ENCODE data around the gene PLAAT2. TPM values are rescaled to one million over a fixed set of nuclear protein-coding genes. Genes with fewer than 3 reads are reported as not detected.

PLAAT2 gene
- total and polyA plus RNA-seq, 2 of the 13 experiments (the other 11 are each of a cell fraction or from before 2014, with no cell fraction given): 0.22 TPM; not detected in 1

DNA sequence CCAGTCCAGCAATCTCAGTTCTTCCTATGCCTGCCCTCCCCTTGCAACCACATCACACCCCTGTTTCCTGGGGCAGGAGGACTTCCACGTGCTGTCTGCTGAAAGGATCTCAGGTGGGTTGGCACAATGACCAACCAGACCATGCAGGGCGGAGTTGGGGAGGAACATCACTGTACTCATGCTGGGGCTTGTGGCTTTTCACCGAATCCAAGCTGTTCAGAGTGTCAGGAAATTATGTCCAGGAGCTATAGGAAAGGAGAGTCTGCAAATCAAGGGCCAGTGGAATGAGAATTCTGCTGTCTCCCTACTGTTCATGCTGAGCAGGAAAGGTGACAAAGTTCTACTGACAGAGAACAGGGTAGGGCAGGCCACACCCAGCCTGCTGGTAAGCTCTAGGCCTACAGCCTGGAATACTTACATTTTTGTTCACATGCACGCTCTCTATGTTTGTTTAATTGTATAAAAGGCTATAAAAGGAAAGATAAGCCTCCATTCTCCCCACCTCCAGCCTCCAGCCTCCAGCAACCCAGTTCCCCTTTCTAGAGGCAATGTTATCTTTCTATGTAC lies 1.7 kb upstream of the PLAAT2 start:
- no TSS peak for BruUV-seq (replicated peaks)
- peak; percentile 35; the same call in 1 of the 3 replicates for ATAC-seq
- Histone ChIP-seq H3K9ac (ENCODE audit: insufficient read depth, low read depth, low read length) (no peak overlapping the region), H2AFZ (ENCODE audit: low read length) (no peak overlapping the region), H3K4me1 (ENCODE audit: insufficient read depth, low read length) (peaks cover 29% of the 10 kb centered on the region), H4K20me1 (ENCODE audit: insufficient read depth, low read length) (no peaks in the 10 kb centered on the region), H3K4me3 (replicated peaks in 1 of 3; ENCODE audit: insufficient read depth in 1 of 3, low read depth in 2 of 3, low read length in 3 of 3) (no peak overlapping the region), H3K27ac (ENCODE audit: extremely low read length, insufficient read depth, low read length) (no peak overlapping the region), H3K36me3 (replicated peaks in 1 of 2; ENCODE audit: control insufficient read depth in 1 of 2, insufficient read depth in 2 of 2, low read length in 2 of 2) (no peaks in the 10 kb centered on the region), H3K79me2 (ENCODE audit: insufficient read depth, low read length) (no peaks in the 10 kb centered on the region), H3K27me3 (ENCODE audit: control insufficient read depth in 1 of 2, insufficient read depth in 2 of 2, low read length in 2 of 2) (no peaks in the 10 kb centered on the region), H3K4me2 (ENCODE audit: low read depth, low read length) (no peak overlapping the region), H3K9me3 (ENCODE audit: low read length) (no peaks in the 10 kb centered on the region)
- FAIRE-seq: no peak
- intact Hi-C loops (cut with micrococcal nuclease; ENCODE audit: unreplicated experiment) (no loop called here), in situ Hi-C loops (cut with HindIII; ENCODE audit: extremely low pct_ligation_motif_present, low pct_unique_long_range_greater_than_20kb) (no loop called here)
- 42% methylated on average over 4 of the region's 4 CpGs for WGBS (ENCODE audit: low lambda C conversion rate)
- DNase-seq (ENCODE audit: low spot score): no peak
- ChIA-PET POLR2A (interaction anchor here (2.4 kb wide), 1 partner anchor 10 kb away, joined by 6 read pairs; no protein-coding TSS in a partner anchor), CTCF (ENCODE audit: low intra/inter-chr PET ratio, low total read pairs) (no interaction called here)
- no peak for TF ChIP-seq FOXP1 (IDR thresholded peaks at IDR 0.05)
- no peak for TF ChIP-seq FOXP1 (CRISPR knock-in tag; IDR thresholded peaks at IDR 0.05)
- TF ChIP-seq, protein P1, sequence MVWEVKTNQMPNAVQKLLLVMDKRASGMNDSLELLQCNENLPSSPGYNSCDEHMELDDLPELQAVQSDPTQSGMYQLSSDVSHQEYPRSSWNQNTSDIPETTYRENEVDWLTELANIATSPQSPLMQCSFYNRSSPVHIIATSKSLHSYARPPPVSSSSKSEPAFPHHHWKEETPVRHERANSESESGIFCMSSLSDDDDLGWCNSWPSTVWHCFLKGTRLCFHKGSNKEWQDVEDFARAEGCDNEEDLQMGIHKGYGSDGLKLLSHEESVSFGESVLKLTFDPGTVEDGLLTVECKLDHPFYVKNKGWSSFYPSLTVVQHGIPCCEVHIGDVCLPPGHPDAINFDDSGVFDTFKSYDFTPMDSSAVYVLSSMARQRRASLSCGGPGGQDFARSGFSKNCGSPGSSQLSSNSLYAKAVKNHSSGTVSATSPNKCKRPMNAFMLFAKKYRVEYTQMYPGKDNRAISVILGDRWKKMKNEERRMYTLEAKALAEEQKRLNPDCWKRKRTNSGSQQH (CRISPR knock-in tag; IDR thresholded peaks at IDR 0.05; ENCODE audit: low read depth): no peak
- no peak for TF ChIP-seq ZNF296 (CRISPR knock-in tag; conservative IDR thresholded peaks at IDR 0.05)
- no peak for TF ChIP-seq ATRX (CRISPR knock-in tag; IDR thresholded peaks at IDR 0.05; ENCODE audit: borderline replicate concordance)
- no peak for TF ChIP-seq EHMT2 (IDR thresholded peaks at IDR 0.05; ENCODE audit: borderline replicate concordance, low read depth, low read length)
- no peak for TF ChIP-seq PHF20 (CRISPR knock-in tag; IDR thresholded peaks at IDR 0.05)
- no peak for TF ChIP-seq ZNF703 (CRISPR knock-in tag; IDR thresholded peaks at IDR 0.05; ENCODE audit: borderline replicate concordance)
- no peak for TF ChIP-seq RBM22 (optimal IDR thresholded peaks at IDR 0.05; ENCODE audit: low read length)
- TF ChIP-seq, protein P2, sequence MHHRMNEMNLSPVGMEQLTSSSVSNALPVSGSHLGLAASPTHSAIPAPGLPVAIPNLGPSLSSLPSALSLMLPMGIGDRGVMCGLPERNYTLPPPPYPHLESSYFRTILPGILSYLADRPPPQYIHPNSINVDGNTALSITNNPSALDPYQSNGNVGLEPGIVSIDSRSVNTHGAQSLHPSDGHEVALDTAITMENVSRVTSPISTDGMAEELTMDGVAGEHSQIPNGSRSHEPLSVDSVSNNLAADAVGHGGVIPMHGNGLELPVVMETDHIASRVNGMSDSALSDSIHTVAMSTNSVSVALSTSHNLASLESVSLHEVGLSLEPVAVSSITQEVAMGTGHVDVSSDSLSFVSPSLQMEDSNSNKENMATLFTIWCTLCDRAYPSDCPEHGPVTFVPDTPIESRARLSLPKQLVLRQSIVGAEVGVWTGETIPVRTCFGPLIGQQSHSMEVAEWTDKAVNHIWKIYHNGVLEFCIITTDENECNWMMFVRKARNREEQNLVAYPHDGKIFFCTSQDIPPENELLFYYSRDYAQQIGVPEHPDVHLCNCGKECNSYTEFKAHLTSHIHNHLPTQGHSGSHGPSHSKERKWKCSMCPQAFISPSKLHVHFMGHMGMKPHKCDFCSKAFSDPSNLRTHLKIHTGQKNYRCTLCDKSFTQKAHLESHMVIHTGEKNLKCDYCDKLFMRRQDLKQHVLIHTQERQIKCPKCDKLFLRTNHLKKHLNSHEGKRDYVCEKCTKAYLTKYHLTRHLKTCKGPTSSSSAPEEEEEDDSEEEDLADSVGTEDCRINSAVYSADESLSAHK (CRISPR knock-in tag; IDR thresholded peaks at IDR 0.05; ENCODE audit: borderline replicate concordance): no peak
- TF ChIP-seq SNRNP70 (IDR thresholded peaks at IDR 0.05; ENCODE audit: low read depth, low read length): no peak
- no peak for TF ChIP-seq JARID2 (CRISPR knock-in tag; IDR thresholded peaks at IDR 0.05; ENCODE audit: insufficient replicate concordance)
- TF ChIP-seq ZMYM2 (CRISPR knock-in tag; IDR thresholded peaks at IDR 0.05): no peak
- no peak for TF ChIP-seq ZNF235 (CRISPR knock-in tag; IDR thresholded peaks at IDR 0.05; ENCODE audit: borderline replicate concordance)
- no peak for TF ChIP-seq ZNF121 (CRISPR knock-in tag; IDR thresholded peaks at IDR 0.05)
